Esophagus squamous epithelium (tissue), 4 donors: ENCODE results near the gene LYAR.

Experiments used
- CTCF ChIP-seq, 6 experiments: fragments of 450-650 bp in 4 of 6; fragments of 200-600 bp in 2 of 6; sonication (generic) in 2 of 6; IDR thresholded peaks; one replicate each; pipeline ENCODE4 v1.5.1; 2016 to 2019; ENCODE audit warnings: antibody characterized with exemption in 6 of 6, mild to moderate bottlenecking in 4 of 6, moderate library complexity in 4 of 6
- POLR2A ChIP-seq, 4 donors: fragments of 450-650 bp; IDR thresholded peaks; one replicate each; pipeline ENCODE4 v1.6.1; 2017; ENCODE audit warnings: antibody characterized with exemption in 4 of 4, mild to moderate bottlenecking in 4 of 4, moderate library complexity in 3 of 4

GRCh38 chr4:4267981-4268380, 22.0 kb downstream of the LYAR start:
- TF ChIP-seq CTCF (IDR thresholded peaks at IDR 0.05) (no peak), POLR2A (IDR thresholded peaks at IDR 0.05) (no peak)
